ENCODE results near the gene EDAR. TPM values are rescaled to one million over a fixed set of nuclear protein-coding genes. Genes with fewer than 3 reads are reported as not detected.

Gene EDAR
- total and polyA plus RNA-seq, 10 of the 15 experiments (the other 5 are each of a cell fraction or from before 2014, with no cell fraction given): 0.04 TPM; not detected in 9

GRCh38 chr2:108938077-108938710, 50.8 kb downstream of the EDAR start:
- RAD21 ChIA-PET (ENCODE audit: unreplicated experiment): no interaction called here
- H3K27me3 ChIP-seq (replicated peaks in 1 of 2; ENCODE audit: control insufficient read depth in 2 of 2, insufficient read depth in 2 of 2, low read length in 1 of 2): no peaks in the 10 kb centered on the region
- no peaks in the 10 kb centered on the region for H4K20me1 ChIP-seq (ENCODE audit: control insufficient read depth, insufficient read depth)
- H2AFZ ChIP-seq (ENCODE audit: control insufficient read depth, low read depth, low read length): no peak overlapping the region
- BruUV-seq (replicated peaks): no TSS peak
- in situ Hi-C loops (cut with MboI) (no loop called here), intact Hi-C loops (cut with micrococcal nuclease; ENCODE audit: unreplicated experiment) (no loop called here)
- no peaks in the 10 kb centered on the region for H3K9me3 ChIP-seq (replicated peaks; ENCODE audit: control insufficient read depth, insufficient read depth, low read length)
- H3K4me3 ChIP-seq: no peak overlapping the region
- H3K79me2 ChIP-seq (ENCODE audit: control insufficient read depth, insufficient read depth, low read length): no peaks in the 10 kb centered on the region
- no peak overlapping the region for H3K9ac ChIP-seq (ENCODE audit: control insufficient read depth, insufficient read depth, low read length)
- DNase-seq (ENCODE audit: low read depth, low spot score): no peak
- SMC1A ChIA-PET (ENCODE audit: uncharacterized antibody, unreplicated experiment): no interaction called here
- WGBS (ENCODE audit: insufficient coverage, insufficient replicate concordance, low lambda C conversion rate, missing lambda C conversion rate): 17% methylated on average over 9 of the region's 9 CpGs
- H3K4me1 ChIP-seq (ENCODE audit: control insufficient read depth, insufficient read depth, low read length): no peaks in the 10 kb centered on the region
- no peak for TF ChIP-seq ESRRA (IDR thresholded peaks at IDR 0.05; ENCODE audit: low read length)
- TF ChIP-seq CEBPZ (IDR thresholded peaks at IDR 0.05; ENCODE audit: low read depth, low read length): no peak
- TF ChIP-seq FOXK2 (IDR thresholded peaks at IDR 0.05): no peak
- no peak for TF ChIP-seq YY1 (IDR thresholded peaks at IDR 0.05; ENCODE audit: low read depth, low read length)
- no peak for TF ChIP-seq CEBPB (IDR thresholded peaks at IDR 0.05; ENCODE audit: borderline replicate concordance in 1 of 2, low read depth in 2 of 2, low read length in 2 of 2)
- TF ChIP-seq ZBTB11 (CRISPR knock-in tag; IDR thresholded peaks at IDR 0.05): no peak
- no peak for TF ChIP-seq GABPA (IDR thresholded peaks at IDR 0.05; ENCODE audit: low read depth)
- TF ChIP-seq NFYB (IDR thresholded peaks at IDR 0.05; ENCODE audit: insufficient read depth, low read depth, low read length): no peak
- no peak for TF ChIP-seq MTA3 (IDR thresholded peaks at IDR 0.05; ENCODE audit: borderline replicate concordance, low read length)
- no peak for TF ChIP-seq STAT3 (IDR thresholded peaks at IDR 0.05; ENCODE audit: low read depth, low read length)
- no peak for TF ChIP-seq ZBTB40 (IDR thresholded peaks at IDR 0.05; ENCODE audit: borderline replicate concordance)
- TF ChIP-seq TCF12 (IDR thresholded peaks at IDR 0.05; ENCODE audit: low read depth, low read length): no peak
- TF ChIP-seq NBN (IDR thresholded peaks at IDR 0.05): no peak
- no peak for TF ChIP-seq ZNF622 (IDR thresholded peaks at IDR 0.05)
- no peak for TF ChIP-seq HDAC2 (IDR thresholded peaks at IDR 0.05)
- CTCF ChIA-PET: no interaction called here
- H3K4me2 ChIP-seq (ENCODE audit: control insufficient read depth, insufficient read depth): no peak overlapping the region
- no peak for ATAC-seq
- no peak for FAIRE-seq
- H3K36me3 ChIP-seq (ENCODE audit: control insufficient read depth in 2 of 2, insufficient read depth in 2 of 2, low read length in 1 of 2): no peaks in the 10 kb centered on the region
- POLR2A ChIA-PET: no interaction called here
- H3K27ac ChIP-seq (ENCODE audit: control insufficient read depth, insufficient read depth): no peak overlapping the region
